Stimulated activated CD4-positive, alpha-beta T cell treated with anti-CD3 and anti-CD28 coated beads, Interleukin-2, amount 100 ng/mL, for 4 hours (primary cell): ENCODE data around the gene CARM1.
A peak's percentile ranks its signal among the peaks of the same experiment; 100 is the strongest.
"Not testable (repeated sequence)": the region's sequence is repeated elsewhere in the genome, so short reads cannot be mapped to it uniquely, and the experiment has no call there.

ENCODE experiments used
- DNase-seq: peaks from one replicate; pipeline ENCODE4 v3.0.0-alpha.2; 2020; ENCODE audit warnings: low read depth

Gene CARM1

DNA sequence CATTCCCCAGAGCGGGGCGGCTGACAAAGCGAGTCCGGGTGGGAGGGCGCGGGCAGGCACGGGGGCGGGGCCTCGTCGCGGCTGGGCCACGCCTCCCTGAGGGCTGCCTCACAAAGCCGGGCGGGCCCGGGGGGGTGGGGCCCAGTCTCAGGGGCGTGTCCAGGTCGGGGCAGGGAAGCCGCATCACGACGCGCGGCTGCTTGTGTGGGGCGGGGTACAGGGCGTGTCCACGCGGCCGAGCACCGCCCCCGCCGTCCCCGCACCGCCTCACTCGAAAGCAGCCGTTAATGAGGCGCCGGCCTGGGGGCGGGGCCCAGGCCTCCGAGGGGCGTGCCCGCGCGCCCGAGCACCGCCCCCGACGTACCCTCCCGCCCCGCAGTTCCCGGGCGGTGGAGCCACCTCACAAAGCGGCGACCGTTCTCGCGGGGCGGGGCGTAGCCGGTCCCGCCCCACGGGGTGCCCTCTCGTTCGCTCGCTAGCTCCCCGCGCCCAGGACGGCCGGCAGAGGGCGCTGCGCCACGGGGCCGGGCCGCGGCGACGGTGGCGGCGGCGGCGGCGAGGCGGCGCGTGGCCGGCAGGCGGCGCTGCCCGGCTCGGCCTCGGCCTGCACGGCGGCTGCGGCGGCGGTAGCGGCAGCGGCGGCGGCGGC, at the start of gene CARM1:
TSS of gene CARM1 (plus strand) at position 599 of the 649 bp plus-strand sequence. CDS start 150 bp downstream, outside the sequence.
- DNase-seq = peak; percentile 99

- no peak for DNase-seq
Measured at GRCh38 chr19:10823690-10824089, 47.7 kb upstream of the CARM1 start.

DNA sequence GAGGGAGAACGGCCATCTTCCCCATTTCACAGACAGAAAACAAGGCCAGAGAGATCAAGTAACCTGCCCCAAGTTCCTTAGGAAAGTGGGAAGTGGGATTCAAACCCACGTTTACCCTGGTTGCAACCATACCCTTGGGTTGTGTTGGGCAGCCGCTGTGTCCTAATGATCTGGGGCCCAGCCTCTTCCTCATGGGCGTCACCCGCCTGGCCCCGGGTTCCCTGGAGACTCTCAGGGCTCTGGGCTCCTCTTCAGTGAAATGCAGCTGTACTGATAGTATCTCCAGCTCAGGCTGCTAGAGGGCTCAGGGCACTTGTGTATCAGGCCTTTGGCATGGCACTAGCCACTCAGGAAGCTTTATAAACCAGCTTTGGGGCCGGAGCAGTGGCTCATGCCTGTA, 45.1 kb upstream of the CARM1 start:
- DNase-seq = no peak

DNA sequence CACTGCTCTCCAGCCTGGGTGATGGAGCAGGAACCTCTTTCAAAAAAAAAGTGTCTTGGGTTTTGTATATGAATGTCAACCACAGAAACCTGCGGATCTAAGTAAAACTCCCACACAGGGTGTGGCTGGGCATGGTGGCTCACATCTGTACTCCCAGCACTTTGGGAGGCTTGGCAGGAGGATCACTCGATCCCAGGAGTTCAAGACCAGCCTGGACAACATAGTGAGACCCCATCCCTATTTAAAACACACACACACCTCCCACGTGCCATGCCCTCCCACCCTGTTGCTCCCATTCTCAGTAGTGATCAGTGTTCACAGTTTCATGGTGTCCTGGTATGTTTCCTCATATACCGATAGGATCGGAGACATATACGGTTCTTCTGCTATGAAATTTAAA, 44.5 kb upstream of the CARM1 start:
- DNase-seq = no peak

- no peak for DNase-seq
Measured at GRCh38 chr19:10828981-10829821, 42.2 kb upstream of the CARM1 start.

DNA sequence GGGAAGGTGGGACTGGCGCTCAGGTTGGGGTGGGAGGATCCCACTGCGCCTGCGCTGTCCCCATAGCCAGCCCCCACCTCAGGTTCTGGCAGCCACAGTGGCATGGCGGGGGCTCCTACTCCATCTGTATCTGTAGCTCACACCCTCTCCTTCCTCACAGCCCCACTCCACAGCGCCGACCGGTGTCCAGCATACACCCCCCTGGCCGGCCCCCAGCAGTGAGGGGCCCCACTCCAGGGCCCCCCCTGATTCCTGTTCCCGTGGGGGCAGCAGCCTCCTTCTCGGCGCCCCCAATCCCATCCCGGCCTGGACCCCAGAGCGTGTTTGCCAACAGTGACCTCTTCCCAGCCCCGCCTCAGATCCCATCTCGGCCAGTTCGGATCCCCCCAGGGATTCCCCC, 41.4 kb upstream of the CARM1 start:
- no peak for DNase-seq

GRCh38 chr19:10830370-10830769, 41.0 kb upstream of the CARM1 start:
- DNase-seq = no peak

GRCh38 chr19:10830931-10831779, 40.2 kb upstream of the CARM1 start:
- no peak for DNase-seq

DNA sequence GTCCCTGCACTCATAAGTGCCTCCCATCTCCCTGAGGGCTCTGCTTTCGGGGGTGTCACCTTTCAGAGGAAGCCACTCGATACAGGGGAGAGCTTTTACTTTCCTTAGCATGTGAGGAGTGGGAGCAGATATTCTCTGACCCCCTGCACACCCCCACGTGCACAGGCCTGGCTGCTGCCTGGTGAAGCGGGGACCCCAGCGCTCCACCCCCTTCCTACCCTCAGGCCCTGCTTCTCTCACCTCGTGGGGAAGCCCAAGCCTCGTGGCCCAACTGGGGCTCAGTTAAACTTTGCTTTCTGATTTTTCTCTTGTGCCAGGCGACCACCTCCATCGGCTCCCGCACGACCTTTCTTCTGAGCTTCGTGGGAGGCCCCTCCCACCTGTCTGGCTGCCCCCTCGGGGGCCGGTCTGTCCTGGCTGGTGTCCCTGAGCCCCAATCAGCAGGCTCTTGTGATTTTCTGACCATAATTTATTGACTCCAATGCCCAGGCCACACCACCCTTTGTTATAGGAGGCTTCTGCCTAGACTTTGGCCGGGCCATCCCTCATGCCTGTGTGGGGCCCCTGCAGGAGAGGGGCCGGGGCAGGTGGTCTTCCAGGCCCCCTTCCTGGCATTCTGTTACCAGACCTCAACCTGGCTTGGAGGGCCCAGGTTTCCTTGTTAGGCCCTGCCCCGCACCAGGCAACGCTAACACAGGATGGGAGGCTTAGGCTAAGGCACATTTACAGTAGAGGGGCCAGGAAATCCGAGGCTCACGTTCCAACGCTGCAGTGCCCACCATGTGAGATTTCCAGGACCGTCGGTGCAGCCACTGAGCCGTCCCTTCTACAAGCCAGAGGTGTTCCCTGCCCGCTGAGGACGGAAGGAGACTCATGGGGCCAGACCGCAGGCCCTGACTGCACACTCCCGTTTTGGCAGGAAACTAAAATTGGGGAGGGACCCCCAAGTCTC, 39.1 kb upstream of the CARM1 start:
- DNase-seq = no peak

GRCh38 chr19:10832939-10833296, 38.4 kb upstream of the CARM1 start:
- DNase-seq = no peak

- no peak for DNase-seq
Measured at GRCh38 chr19:10835089-10835753, 36.1 kb upstream of the CARM1 start.

DNA sequence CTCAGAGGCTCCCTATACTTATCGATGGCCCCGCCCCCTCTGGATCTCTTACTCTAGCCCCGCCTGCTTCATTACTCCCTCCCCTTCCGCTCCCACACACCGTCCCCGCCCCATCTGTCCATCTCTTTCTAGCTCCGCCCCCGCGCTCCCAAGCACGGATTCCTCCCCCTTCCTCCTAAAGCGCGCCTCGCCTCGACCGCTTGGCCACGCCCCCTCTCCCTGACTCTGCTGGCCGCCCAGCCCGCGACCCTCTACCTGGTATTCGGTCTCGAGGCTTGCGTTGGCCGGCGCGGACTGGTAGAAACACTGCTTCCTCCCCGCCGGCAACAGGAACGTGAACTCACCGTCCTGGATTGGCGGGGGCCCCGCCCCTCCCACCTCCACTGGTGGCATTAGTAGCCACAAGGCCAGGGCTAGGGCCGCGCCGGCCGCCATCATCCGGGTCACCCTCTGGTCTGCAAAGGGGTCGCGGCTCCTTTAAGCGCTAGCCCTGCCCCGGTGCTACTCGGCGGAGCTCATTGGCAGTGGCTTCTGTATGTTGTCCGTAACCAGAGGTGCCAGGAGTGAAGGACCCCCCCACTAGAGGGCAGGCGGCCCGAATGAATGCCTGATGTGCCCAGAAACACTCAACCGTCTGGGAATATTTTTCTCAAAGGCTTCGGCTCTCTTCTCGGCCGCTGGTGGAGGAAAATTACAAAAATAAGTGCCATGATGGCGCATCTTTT, 35.4 kb upstream of the CARM1 start, which contains the start of gene TMED1:
TSS of gene TMED1 (minus strand) at position 459 of the 725 bp plus-strand sequence. CDS start at position 438, 21 bp downstream.
- peak; percentile 89 for DNase-seq

GRCh38 chr19:10836479-10837330, 34.6 kb upstream of the CARM1 start:
- peak; percentile 76 for DNase-seq

- not testable (repeated sequence) for DNase-seq
Measured at GRCh38 chr19:10837649-10838048, 33.7 kb upstream of the CARM1 start.

- DNase-seq = no peak
Measured at GRCh38 chr19:10838377-10838776, 33.0 kb upstream of the CARM1 start.

DNA sequence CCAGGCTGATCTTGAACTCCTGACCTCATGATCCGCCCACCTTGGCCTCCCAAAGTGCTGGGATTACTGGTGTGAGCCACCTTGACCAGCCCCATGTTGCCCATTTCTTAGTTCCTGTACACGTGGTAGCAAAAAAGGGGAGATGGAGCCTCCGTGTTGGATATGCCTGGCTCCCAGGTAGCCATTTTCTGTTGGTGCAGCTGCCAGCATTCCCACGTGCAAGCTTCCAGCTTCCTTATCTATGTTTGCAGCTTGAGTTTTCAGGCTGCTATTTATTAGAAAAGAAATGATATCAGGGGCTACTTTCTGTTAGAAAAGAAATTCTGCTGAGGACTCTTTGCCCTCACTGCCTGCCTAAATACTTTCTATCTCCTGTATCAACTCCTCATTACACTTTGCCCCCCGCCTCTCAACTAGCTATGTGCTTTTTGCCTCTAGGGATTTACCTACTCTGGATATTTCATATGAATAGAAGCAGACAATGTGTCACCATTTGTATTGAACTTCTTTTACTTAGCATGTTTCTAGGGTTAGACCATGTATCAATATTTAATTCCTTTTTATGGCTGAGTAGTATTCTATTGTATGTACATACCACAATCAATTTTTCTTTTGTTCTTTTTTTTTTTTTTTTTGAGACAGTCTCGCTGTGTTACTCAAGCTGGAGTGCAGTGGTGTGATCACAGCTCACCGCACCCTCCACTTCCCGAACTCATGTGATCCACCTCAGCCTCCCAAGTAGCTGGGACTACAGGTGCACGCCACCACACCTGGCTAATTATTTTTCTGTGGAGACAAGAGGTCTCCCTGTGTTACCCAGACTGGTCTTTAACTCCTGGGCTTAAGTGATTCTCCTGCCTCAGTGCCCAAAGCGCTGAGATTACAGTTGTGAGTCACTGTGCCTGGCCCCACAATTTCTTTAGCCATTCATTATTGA, 32.0 kb upstream of the CARM1 start:
- DNase-seq = no peak

- no peak for DNase-seq
Measured at GRCh38 chr19:10842788-10843187, 28.6 kb upstream of the CARM1 start.
